Measurements from ENCODE around the gene LARP4B. TPM values are rescaled to one million over a fixed set of nuclear protein-coding genes. Genes with fewer than 3 reads are reported as not detected.

LARP4B gene
- total and polyA plus RNA-seq, 2 of the 13 experiments (the other 11 are each of a cell fraction or from before 2014, with no cell fraction given), result 19.5 to 30.2 TPM

DNA sequence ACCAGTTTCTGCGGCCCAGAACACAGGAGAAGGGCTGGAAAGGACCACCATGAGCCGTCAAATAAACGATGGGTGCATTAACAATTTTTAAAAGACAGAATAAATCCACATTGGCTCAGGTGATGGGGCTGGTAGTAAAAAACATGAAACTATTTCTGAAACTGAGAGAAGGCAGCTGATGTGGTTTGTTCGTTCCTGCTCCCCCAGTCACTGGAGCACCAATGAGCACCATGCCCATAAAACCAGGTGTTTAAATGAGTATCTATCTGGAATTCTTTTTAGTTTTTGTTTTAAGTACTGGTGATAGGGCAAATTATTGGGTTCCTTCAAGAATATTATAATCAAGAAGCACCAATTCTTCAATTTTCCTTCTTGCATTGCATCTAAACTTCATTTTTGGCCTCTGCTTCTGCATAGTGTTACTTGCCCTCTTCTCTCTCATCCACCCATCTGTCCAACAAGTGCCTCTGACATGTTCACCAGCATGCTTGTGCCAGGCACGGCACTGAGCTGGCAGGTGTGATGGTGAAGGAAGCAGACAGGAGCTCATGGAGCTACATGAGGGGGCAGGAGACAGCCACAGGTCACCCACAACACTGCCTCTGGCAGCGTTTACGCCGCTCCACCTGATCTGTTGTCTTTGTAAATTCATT is 65.5 kb downstream of the LARP4B start (continued):
- TF ChIP-seq, protein P1, sequence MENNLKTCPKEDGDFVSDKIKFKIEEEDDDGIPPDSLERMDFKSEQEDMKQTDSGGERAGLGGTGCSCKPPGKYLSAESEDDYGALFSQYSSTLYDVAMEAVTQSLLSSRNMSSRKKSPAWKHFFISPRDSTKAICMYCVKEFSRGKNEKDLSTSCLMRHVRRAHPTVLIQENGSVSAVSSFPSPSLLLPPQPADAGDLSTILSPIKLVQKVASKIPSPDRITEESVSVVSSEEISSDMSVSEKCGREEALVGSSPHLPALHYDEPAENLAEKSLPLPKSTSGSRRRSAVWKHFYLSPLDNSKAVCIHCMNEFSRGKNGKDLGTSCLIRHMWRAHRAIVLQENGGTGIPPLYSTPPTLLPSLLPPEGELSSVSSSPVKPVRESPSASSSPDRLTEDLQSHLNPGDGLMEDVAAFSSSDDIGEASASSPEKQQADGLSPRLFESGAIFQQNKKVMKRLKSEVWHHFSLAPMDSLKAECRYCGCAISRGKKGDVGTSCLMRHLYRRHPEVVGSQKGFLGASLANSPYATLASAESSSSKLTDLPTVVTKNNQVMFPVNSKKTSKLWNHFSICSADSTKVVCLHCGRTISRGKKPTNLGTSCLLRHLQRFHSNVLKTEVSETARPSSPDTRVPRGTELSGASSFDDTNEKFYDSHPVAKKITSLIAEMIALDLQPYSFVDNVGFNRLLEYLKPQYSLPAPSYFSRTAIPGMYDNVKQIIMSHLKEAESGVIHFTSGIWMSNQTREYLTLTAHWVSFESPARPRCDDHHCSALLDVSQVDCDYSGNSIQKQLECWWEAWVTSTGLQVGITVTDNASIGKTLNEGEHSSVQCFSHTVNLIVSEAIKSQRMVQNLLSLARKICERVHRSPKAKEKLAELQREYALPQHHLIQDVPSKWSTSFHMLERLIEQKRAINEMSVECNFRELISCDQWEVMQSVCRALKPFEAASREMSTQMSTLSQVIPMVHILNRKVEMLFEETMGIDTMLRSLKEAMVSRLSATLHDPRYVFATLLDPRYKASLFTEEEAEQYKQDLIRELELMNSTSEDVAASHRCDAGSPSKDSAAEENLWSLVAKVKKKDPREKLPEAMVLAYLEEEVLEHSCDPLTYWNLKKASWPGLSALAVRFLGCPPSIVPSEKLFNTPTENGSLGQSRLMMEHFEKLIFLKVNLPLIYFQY (CRISPR knock-in tag; IDR thresholded peaks at IDR 0.05; ENCODE audit: borderline replicate concordance), result no peak
- TF ChIP-seq BCL3 (CRISPR knock-in tag; IDR thresholded peaks at IDR 0.05), result no peak

DNA sequence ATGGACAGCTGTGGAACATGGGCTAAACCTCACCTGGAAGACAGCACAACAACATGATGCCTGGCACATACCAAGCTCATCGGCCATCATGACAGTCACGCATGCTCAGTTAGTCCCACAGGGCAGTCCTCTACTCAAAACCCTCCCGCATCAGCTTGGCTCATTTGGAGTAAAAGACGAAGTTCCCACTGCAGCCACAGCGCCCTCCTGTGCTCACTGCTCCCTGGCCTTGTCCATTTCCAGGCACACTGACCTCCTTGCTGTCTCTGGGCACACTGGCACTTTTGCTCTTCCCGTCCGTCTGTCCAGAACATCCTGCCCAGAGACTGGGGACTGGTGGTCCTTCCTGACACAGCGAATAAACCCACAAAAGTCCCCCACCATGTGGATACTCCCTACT is 66.2 kb downstream of the LARP4B start:
- ChIA-PET POLR2A (no interaction called here), CTCF (ENCODE audit: low intra/inter-chr PET ratio, low total read pairs) (no interaction called here)
- TF ChIP-seq GLMP (CRISPR knock-in tag; IDR thresholded peaks at IDR 0.05; ENCODE audit: borderline replicate concordance), result no peak
- TF ChIP-seq ZNF598 (CRISPR knock-in tag; IDR thresholded peaks at IDR 0.05; ENCODE audit: borderline replicate concordance), result no peak
- TF ChIP-seq, protein P2, sequence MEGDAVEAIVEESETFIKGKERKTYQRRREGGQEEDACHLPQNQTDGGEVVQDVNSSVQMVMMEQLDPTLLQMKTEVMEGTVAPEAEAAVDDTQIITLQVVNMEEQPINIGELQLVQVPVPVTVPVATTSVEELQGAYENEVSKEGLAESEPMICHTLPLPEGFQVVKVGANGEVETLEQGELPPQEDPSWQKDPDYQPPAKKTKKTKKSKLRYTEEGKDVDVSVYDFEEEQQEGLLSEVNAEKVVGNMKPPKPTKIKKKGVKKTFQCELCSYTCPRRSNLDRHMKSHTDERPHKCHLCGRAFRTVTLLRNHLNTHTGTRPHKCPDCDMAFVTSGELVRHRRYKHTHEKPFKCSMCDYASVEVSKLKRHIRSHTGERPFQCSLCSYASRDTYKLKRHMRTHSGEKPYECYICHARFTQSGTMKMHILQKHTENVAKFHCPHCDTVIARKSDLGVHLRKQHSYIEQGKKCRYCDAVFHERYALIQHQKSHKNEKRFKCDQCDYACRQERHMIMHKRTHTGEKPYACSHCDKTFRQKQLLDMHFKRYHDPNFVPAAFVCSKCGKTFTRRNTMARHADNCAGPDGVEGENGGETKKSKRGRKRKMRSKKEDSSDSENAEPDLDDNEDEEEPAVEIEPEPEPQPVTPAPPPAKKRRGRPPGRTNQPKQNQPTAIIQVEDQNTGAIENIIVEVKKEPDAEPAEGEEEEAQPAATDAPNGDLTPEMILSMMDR (CRISPR knock-in tag; IDR thresholded peaks at IDR 0.05), result peak; percentile 41
- TF ChIP-seq GTF2F1 (IDR thresholded peaks at IDR 0.05; ENCODE audit: low read length), result no peak
- TF ChIP-seq ZNF101 (CRISPR knock-in tag; IDR thresholded peaks at IDR 0.05; ENCODE audit: borderline replicate concordance, low read depth), result no peak
- TF ChIP-seq ZFY (CRISPR knock-in tag; IDR thresholded peaks at IDR 0.05), result no peak
- Histone ChIP-seq H3K4me1 (ENCODE audit: insufficient read depth, low read length) (no peaks in the 10 kb centered on the region), H3K9ac (ENCODE audit: insufficient read depth, low read depth, low read length) (no peak overlapping the region), H3K27me3 (ENCODE audit: control insufficient read depth in 1 of 2, insufficient read depth in 2 of 2, low read length in 2 of 2) (no peaks in the 10 kb centered on the region), H4K20me1 (ENCODE audit: insufficient read depth, low read length) (no peaks in the 10 kb centered on the region; the same call in 1 of the 2 replicates), H3K4me2 (ENCODE audit: low read depth, low read length) (no peak overlapping the region), H2AFZ (ENCODE audit: low read length) (no peak overlapping the region), H3K27ac (ENCODE audit: extremely low read length, insufficient read depth, low read length) (no peak overlapping the region), H3K36me3 (replicated peaks in 1 of 2; ENCODE audit: control insufficient read depth in 1 of 2, insufficient read depth in 2 of 2, low read length in 2 of 2) (peaks cover 21 to 80% of the 10 kb centered on the region in 2 experiments), H3K79me2 (ENCODE audit: insufficient read depth, low read length) (peaks cover 13% of the 10 kb centered on the region), H3K9me3 (ENCODE audit: low read length) (no peaks in the 10 kb centered on the region), H3K4me3 (replicated peaks in 1 of 3; ENCODE audit: insufficient read depth in 1 of 3, low read depth in 2 of 3, low read length in 3 of 3) (no peak overlapping the region)
- intact Hi-C loops (cut with micrococcal nuclease; ENCODE audit: unreplicated experiment), result no loop called here
- DNase-seq (ENCODE audit: low spot score) (no peak), ATAC-seq (peak; percentile 31; the same call in 1 of the 3 replicates), FAIRE-seq (no peak)
- 99% methylated on average over 6 of the region's 8 CpGs for WGBS (ENCODE audit: low lambda C conversion rate)
- BruUV-seq (replicated peaks), result no TSS peak
- in situ Hi-C loops (cut with HindIII; ENCODE audit: extremely low pct_ligation_motif_present, low pct_unique_long_range_greater_than_20kb), result no loop called here
